Astrocyte (in vitro differentiated cells and primary cell): ENCODE results near the gene SCYGR7. TPM values are rescaled to one million over a fixed set of nuclear protein-coding genes. Genes with fewer than 3 reads are reported as not detected.

ENCODE experiments used
- DNase-seq: peaks from one replicate; pipeline ENCODE4 v3.0.0-alpha.2; 2010; ENCODE audit warnings: low read depth
- FAIRE-seq: peaks from 2 replicates; lab custom pipeline; 2011; peaks lifted over from hg19 to GRCh38; lab: Jason Lieb, UNC
- H2AFZ ChIP-seq: 2 replicates; pipeline ENCODE4 v1.6.0; 2012; ENCODE audit warnings: low read depth, low read length, inconsistent platforms
- H3K27ac ChIP-seq: 2 replicates; pipeline ENCODE4 v1.5.1; 2011; ENCODE audit warnings: low read depth, low read length, inconsistent platforms
- H3K27me3 ChIP-seq: 2 replicates; pipeline ENCODE4 v1.6.0; 2011; ENCODE audit warnings: low read length, inconsistent platforms; ENCODE audit not compliant: insufficient read depth
- H3K36me3 ChIP-seq: 2 replicates; pipeline ENCODE4 v1.5.1; 2011; ENCODE audit warnings: low read length, inconsistent platforms; ENCODE audit not compliant: insufficient read depth
- H3K4me1 ChIP-seq: 2 replicates; pipeline ENCODE4 v1.5.1; 2011; ENCODE audit warnings: low read length, inconsistent platforms; ENCODE audit not compliant: insufficient read depth
- H3K4me2 ChIP-seq: 2 replicates; pipeline ENCODE4 v1.6.0; 2012; ENCODE audit warnings: low read length, inconsistent platforms
- H3K4me3 ChIP-seq: 2 replicates; pipeline ENCODE4 v1.5.1; 2011; ENCODE audit warnings: low read depth, mild to moderate bottlenecking, low read length, inconsistent platforms; ENCODE audit not compliant: insufficient read depth
- H3K79me2 ChIP-seq: 2 replicates; pipeline ENCODE4 v1.6.0; 2012; ENCODE audit warnings: mild to moderate bottlenecking, low read length, inconsistent platforms; ENCODE audit not compliant: insufficient read depth
- H3K9ac ChIP-seq: 2 replicates; pipeline ENCODE4 v1.6.0; 2012; ENCODE audit warnings: mild to moderate bottlenecking, low read length, inconsistent platforms
- H3K9me3 ChIP-seq: 2 replicates; pipeline ENCODE4 v1.5.1; 2012; ENCODE audit warnings: low read depth, mild to moderate bottlenecking, low read length, inconsistent platforms; ENCODE audit not compliant: insufficient read depth
- H4K20me1 ChIP-seq: 2 replicates; pipeline ENCODE4 v1.6.0; 2012; ENCODE audit warnings: low read length, inconsistent platforms; ENCODE audit not compliant: insufficient read depth
- H3K27ac Mint-ChIP-seq: one replicate; pipeline ENCODE4 v1.8.0; 2021; ENCODE audit warnings: mild to moderate bottlenecking, mixed read lengths; ENCODE audit not compliant: unreplicated experiment
- H3K27me3 Mint-ChIP-seq: one replicate; pipeline ENCODE4 v1.8.0; 2021; ENCODE audit warnings: low read depth, mixed read lengths; ENCODE audit not compliant: unreplicated experiment
- H3K36me3 Mint-ChIP-seq: one replicate; pipeline ENCODE4 v1.8.0; 2021; ENCODE audit warnings: low read depth, mixed read lengths; ENCODE audit not compliant: unreplicated experiment
- H3K4me1 Mint-ChIP-seq: one replicate; pipeline ENCODE4 v1.8.0; 2021; ENCODE audit warnings: low read depth, mixed read lengths; ENCODE audit not compliant: unreplicated experiment
- H3K4me3 Mint-ChIP-seq: one replicate; pipeline ENCODE4 v1.8.0; 2021; ENCODE audit warnings: mild to moderate bottlenecking, moderate library complexity, mixed read lengths; ENCODE audit not compliant: unreplicated experiment
- H3K9me3 Mint-ChIP-seq: one replicate; pipeline ENCODE4 v1.8.0; 2021; ENCODE audit warnings: mild to moderate bottlenecking, mixed read lengths; ENCODE audit not compliant: unreplicated experiment
- EZH2 ChIP-seq: IDR thresholded peaks from 2 replicates; pipeline ENCODE4 v1.6.1; 2012; ENCODE audit warnings: mild to moderate bottlenecking, low read length, inconsistent platforms; ENCODE audit not compliant: insufficient read depth
- total RNA-seq: library from RNA; stranded (reverse); gene quantifications from 2 replicates; pipeline ENCODE4 v1.2.1, GENCODE V29; 2021
- TF ChIP-seq, protein P1 (sequence below): IDR thresholded peaks from 2 replicates; pipeline ENCODE4 v1.5.1; 2011; ENCODE audit warnings: low read depth, mild to moderate bottlenecking, inconsistent platforms, low read length, moderate library complexity; ENCODE audit not compliant: insufficient read depth

The SCYGR7 gene
- total RNA-seq, 1 donor from 2014 or later, result not detected

DNA sequence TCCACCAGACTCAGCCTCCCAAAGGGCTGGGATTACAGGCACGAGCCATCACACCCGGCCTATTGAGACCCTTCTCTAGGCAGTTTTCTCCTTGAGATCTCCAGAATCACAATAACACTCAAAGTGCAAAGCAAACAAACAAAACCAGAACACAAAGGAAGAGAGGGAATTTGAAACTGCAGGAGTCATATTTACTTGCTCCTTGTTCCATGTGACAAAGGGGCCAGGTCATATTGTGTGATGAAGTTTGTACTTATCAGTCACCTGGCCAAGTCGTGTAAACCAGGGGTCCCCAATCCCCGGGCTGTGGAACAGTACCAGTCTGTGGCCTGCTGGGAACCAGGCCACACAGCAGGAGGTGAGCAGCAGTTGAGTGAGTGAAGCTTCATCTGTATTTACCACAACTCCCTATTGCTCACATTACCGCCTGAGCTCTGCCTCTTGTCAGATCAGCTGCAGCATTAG is 44.1 kb downstream of the SCYGR7 start:
- H3K27ac ChIP-seq, result no peak overlapping the region
- H4K20me1 ChIP-seq, result no peaks in the 10 kb centered on the region
- no peaks in the 10 kb centered on the region for H3K27me3 ChIP-seq
- peaks cover 3% of the 10 kb centered on the region for H3K27me3 Mint-ChIP-seq
- H3K9me3 Mint-ChIP-seq, result no peaks in the 10 kb centered on the region
- no peaks in the 10 kb centered on the region for H3K36me3 Mint-ChIP-seq
- no peaks in the 10 kb centered on the region for H3K36me3 ChIP-seq
- H3K4me1 Mint-ChIP-seq, result no peaks in the 10 kb centered on the region
- no peaks in the 10 kb centered on the region for H3K4me1 ChIP-seq
- no peak overlapping the region for H3K4me3 Mint-ChIP-seq
- H2AFZ ChIP-seq, result no peak overlapping the region
- H3K9ac ChIP-seq, result no peak overlapping the region
- H3K9me3 ChIP-seq, result no peaks in the 10 kb centered on the region
- FAIRE-seq (no peak), DNase-seq (no peak)
- H3K79me2 ChIP-seq, result no peaks in the 10 kb centered on the region
- H3K4me2 ChIP-seq, result no peak overlapping the region
- no peak overlapping the region for H3K4me3 ChIP-seq
- TF ChIP-seq EZH2, result no peak
- TF ChIP-seq, protein P1, sequence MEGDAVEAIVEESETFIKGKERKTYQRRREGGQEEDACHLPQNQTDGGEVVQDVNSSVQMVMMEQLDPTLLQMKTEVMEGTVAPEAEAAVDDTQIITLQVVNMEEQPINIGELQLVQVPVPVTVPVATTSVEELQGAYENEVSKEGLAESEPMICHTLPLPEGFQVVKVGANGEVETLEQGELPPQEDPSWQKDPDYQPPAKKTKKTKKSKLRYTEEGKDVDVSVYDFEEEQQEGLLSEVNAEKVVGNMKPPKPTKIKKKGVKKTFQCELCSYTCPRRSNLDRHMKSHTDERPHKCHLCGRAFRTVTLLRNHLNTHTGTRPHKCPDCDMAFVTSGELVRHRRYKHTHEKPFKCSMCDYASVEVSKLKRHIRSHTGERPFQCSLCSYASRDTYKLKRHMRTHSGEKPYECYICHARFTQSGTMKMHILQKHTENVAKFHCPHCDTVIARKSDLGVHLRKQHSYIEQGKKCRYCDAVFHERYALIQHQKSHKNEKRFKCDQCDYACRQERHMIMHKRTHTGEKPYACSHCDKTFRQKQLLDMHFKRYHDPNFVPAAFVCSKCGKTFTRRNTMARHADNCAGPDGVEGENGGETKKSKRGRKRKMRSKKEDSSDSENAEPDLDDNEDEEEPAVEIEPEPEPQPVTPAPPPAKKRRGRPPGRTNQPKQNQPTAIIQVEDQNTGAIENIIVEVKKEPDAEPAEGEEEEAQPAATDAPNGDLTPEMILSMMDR, result no peak
- H3K27ac Mint-ChIP-seq, result no peak overlapping the region

DNA sequence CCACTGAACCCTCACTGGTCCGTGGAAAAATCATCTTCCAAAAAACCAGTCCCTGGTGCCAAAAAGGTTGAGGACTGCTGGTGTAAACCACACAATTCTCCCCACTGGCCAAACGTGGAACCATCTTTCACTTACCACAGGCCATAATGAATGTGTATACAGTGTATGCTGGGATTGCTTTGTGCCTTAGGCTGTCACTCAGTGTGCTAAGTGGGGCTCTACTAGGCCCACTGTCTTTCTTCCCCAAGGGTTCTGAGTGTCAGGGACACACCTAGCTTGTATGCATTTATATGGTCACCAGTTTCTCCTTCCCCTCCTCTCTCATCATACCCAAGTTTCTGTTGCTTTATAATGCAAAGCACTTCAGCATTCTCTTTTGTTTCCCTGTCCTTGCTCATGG is 44.8 kb downstream of the SCYGR7 start:
- H3K4me1 Mint-ChIP-seq, result no peaks in the 10 kb centered on the region
- no peaks in the 10 kb centered on the region for H3K36me3 Mint-ChIP-seq
- no peaks in the 10 kb centered on the region for H3K4me1 ChIP-seq
- no peaks in the 10 kb centered on the region for H3K27me3 ChIP-seq
- no peak overlapping the region for H3K27ac Mint-ChIP-seq
- H3K27ac ChIP-seq, result no peak overlapping the region
- no peaks in the 10 kb centered on the region for H3K36me3 ChIP-seq
- TF ChIP-seq, protein P1, result no peak
- H4K20me1 ChIP-seq, result no peaks in the 10 kb centered on the region
- H2AFZ ChIP-seq, result no peak overlapping the region
- FAIRE-seq (no peak), DNase-seq (no peak)
- H3K9me3 Mint-ChIP-seq, result no peaks in the 10 kb centered on the region
- peaks cover 5% of the 10 kb centered on the region for H3K27me3 Mint-ChIP-seq
- no peaks in the 10 kb centered on the region for H3K79me2 ChIP-seq
- no peak overlapping the region for H3K4me2 ChIP-seq
- no peak overlapping the region for H3K4me3 Mint-ChIP-seq
- H3K9me3 ChIP-seq, result no peaks in the 10 kb centered on the region
- H3K9ac ChIP-seq, result no peak overlapping the region
- no peak overlapping the region for H3K4me3 ChIP-seq

DNA sequence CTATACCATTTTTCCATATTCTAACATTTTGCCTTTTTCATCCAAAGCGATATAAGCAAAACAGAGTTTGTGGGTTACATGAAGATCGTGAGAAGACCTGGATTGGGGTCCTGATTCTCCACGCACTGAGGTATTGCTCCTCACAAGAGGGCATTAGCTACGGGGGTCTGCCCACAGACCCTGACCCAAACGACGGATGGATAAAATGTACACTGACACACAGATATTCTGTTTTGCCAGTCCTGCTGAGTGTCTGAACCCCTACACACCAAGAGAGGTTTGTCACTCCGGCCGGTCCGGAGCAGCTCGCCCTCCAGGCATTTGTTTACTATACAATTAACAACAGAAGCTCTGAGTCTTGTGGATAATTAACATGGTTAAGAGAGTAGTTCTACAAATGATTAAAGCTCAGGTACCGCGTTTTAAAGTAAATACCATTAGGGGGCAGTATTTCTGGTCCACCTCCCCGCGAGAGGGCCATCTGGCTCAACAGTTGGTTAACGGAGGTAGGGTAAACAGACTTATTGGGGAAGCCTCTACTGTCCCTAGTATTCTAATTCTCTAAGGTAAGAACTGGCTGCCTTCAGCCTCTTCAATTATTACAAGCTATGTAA is 46.0 kb downstream of the SCYGR7 start:
- H3K9me3 ChIP-seq, result no peaks in the 10 kb centered on the region
- H3K9ac ChIP-seq, result no peak overlapping the region
- H2AFZ ChIP-seq, result no peak overlapping the region
- Mint-ChIP-seq H3K9me3 (no peaks in the 10 kb centered on the region), H3K4me1 (no peaks in the 10 kb centered on the region), H3K27me3 (peaks cover 5% of the 10 kb centered on the region), H3K4me3 (no peak overlapping the region), H3K27ac (no peak overlapping the region), H3K36me3 (no peaks in the 10 kb centered on the region)
- no peak overlapping the region for H3K4me3 ChIP-seq
- H3K4me2 ChIP-seq, result no peak overlapping the region
- TF ChIP-seq, protein P1, result no peak
- TF ChIP-seq EZH2, result no peak
- H3K27me3 ChIP-seq, result no peaks in the 10 kb centered on the region
- H4K20me1 ChIP-seq, result no peaks in the 10 kb centered on the region
- FAIRE-seq, result no peak
- no peak for DNase-seq
- no peaks in the 10 kb centered on the region for H3K79me2 ChIP-seq
- no peaks in the 10 kb centered on the region for H3K4me1 ChIP-seq
- no peaks in the 10 kb centered on the region for H3K36me3 ChIP-seq
- H3K27ac ChIP-seq, result no peak overlapping the region
